HCT116 (cell line): ENCODE results near the gene PLA2G2E. TPM values are rescaled to one million over a fixed set of nuclear protein-coding genes. Genes with fewer than 3 reads are reported as not detected.

ENCODE experiments used
- ATAC-seq: fragments of 200-7000 bp; cut with Tn5 transposase; 2 replicates; pipeline ENCODE4 v1.9.1; 2020; ENCODE audit warnings: mild to moderate bottlenecking, moderate library complexity
- BruUV-seq: library from RNA; stranded (reverse); fragments of 400-500 nt; replicated peaks from 2 replicates; lab custom pipeline; 2021; lab: Mats Ljungman, UMichigan
- CTCF ChIA-PET: fragments of 300-600 bp; sonication (Branson Sonifier 250); formaldehyde crosslinking; loops from one replicate; lab custom pipeline; 2021; ENCODE audit warnings: antibody characterized with exemption; lab: Charles Lee
- POLR2A ChIA-PET: fragments of 300-600, 350-600 bp; sonication (Branson Sonifier 250); formaldehyde crosslinking; loops from one replicate; lab custom pipeline; 2021; ENCODE audit warnings: antibody characterized with exemption; lab: Charles Lee
- RAD21 ChIA-PET, 2 experiments: fragments of 300-600 bp; sonication (Branson Sonifier 250); formaldehyde crosslinking; loops; one replicate each; lab custom pipeline; 2023; ENCODE audit warnings: low total read pairs in 2 of 2; ENCODE audit not compliant: uncharacterized antibody in 2 of 2, unreplicated experiment in 2 of 2, low non-redundant PET in 1 of 2; lab: Charles Lee
- DNase-seq: peaks from one replicate; pipeline ENCODE4 v3.0.0-alpha.2; 2010; ENCODE audit warnings: low read depth, low spot score
- H2AFZ ChIP-seq: fragments of 200-600 bp; shearing (Covaris generic), sonication (generic); 2 replicates; pipeline ENCODE4 v1.6.1; 2017; ENCODE audit warnings: low read depth, mixed run types, mixed read lengths, antibody characterized with exemption, low read length; ENCODE audit not compliant: poor library complexity, severe bottlenecking
- H3K27ac ChIP-seq: 2 replicates; pipeline ENCODE4 v1.5.1; 2012; ENCODE audit warnings: low read depth, low read length
- H3K27me3 ChIP-seq: fragments of 200-600 bp; sonication (generic); 2 replicates; pipeline ENCODE4 v1.6.1; 2016; ENCODE audit warnings: mixed run types, low read length, mixed read lengths; ENCODE audit not compliant: insufficient read depth
- H3K36me3 ChIP-seq, 2 experiments: fragments of 200-500 bp in 1 of 2; fragments of 200-600 bp in 1 of 2; sonication (Bioruptor generic) in 1 of 2; sonication (generic) in 1 of 2; 2 replicates each; pipeline versions ENCODE4 v1.5.1 to v1.6.1; 2014 to 2016; ENCODE audit warnings: low read length in 2 of 2, inconsistent platforms in 1 of 2, mixed read lengths in 1 of 2, mixed run types in 1 of 2; ENCODE audit not compliant: insufficient read depth in 2 of 2, control insufficient read depth in 1 of 2
- H3K4me1 ChIP-seq, 2 experiments: fragments of 200-600 bp in 1 of 2; sonication (generic) in 1 of 2; 2 replicates each; pipeline versions ENCODE4 v1.5.1 to v1.6.1; 2012 to 2017; ENCODE audit warnings: low read length in 2 of 2, inconsistent platforms in 1 of 2, mild to moderate bottlenecking in 1 of 2, mixed read lengths in 1 of 2, mixed run types in 1 of 2, moderate library complexity in 1 of 2; ENCODE audit not compliant: insufficient read depth in 2 of 2, control insufficient read depth in 1 of 2
- H3K4me2 ChIP-seq: fragments of 200-600 bp; sonication (generic); 2 replicates; pipeline ENCODE4 v1.6.1; 2017; ENCODE audit warnings: mixed run types, low read length, mixed read lengths
- H3K4me3 ChIP-seq, 2 experiments: fragments of 200-600 bp in 1 of 2; sonication (generic) in 1 of 2; replicated peaks in 1 of 2; 2 replicates each; pipeline ENCODE4 v1.5.1; 2011 to 2016; ENCODE audit warnings: low read length in 2 of 2, control low read depth in 1 of 2, low read depth in 1 of 2, mild to moderate bottlenecking in 1 of 2, mixed read lengths in 1 of 2, mixed run types in 1 of 2
- H3K79me2 ChIP-seq: fragments of 200-600 bp; sonication (generic); 2 replicates; pipeline ENCODE4 v1.6.1; 2017; ENCODE audit warnings: mild to moderate bottlenecking, mixed run types, low read length, moderate library complexity, mixed read lengths; ENCODE audit not compliant: insufficient read depth
- H3K9ac ChIP-seq: fragments of 200-600 bp; sonication (generic); 2 replicates; pipeline ENCODE4 v1.6.1; 2016; ENCODE audit warnings: low read length, mixed read lengths
- H3K9me2 ChIP-seq: fragments of 200-600 bp; sonication (generic), shearing (Covaris generic); 2 replicates; pipeline ENCODE4 v1.6.1; 2017; ENCODE audit warnings: mixed run types, mild to moderate bottlenecking, moderate library complexity; ENCODE audit not compliant: insufficient read depth
- H3K9me3 ChIP-seq, 2 experiments: fragments of 200-500 bp in 1 of 2; fragments of 200-600 bp in 1 of 2; sonication (Bioruptor generic) in 1 of 2; sonication (generic) in 1 of 2; 2 replicates each; pipeline ENCODE4 v1.6.1; 2014 to 2017; ENCODE audit warnings: low read length in 2 of 2, mixed read lengths in 2 of 2, inconsistent platforms in 1 of 2, low read depth in 1 of 2, mild to moderate bottlenecking in 1 of 2, mixed run types in 1 of 2, moderate library complexity in 1 of 2; ENCODE audit not compliant: control insufficient read depth in 1 of 2, insufficient read depth in 1 of 2
- H4K20me1 ChIP-seq: fragments of 200-600 bp; sonication (generic), shearing (Covaris generic); 2 replicates; pipeline ENCODE4 v1.6.1; 2017; ENCODE audit warnings: mixed run types, mild to moderate bottlenecking, moderate library complexity; ENCODE audit not compliant: insufficient read depth
- CBX3 ChIP-seq: IDR thresholded peaks from 2 replicates; pipeline ENCODE4 v1.6.1; 2012; ENCODE audit warnings: low read depth
- CEBPB ChIP-seq: IDR thresholded peaks from 2 replicates; pipeline ENCODE4 v1.6.1; 2012; ENCODE audit warnings: low read depth
- ELF1 ChIP-seq: IDR thresholded peaks from 2 replicates; pipeline ENCODE4 v1.6.1; 2012; ENCODE audit warnings: low read depth, borderline replicate concordance
- EZH2 ChIP-seq: fragments of 200-600 bp; sonication (generic); IDR thresholded peaks from 2 replicates; pipeline ENCODE4 v1.6.1; 2017; ENCODE audit warnings: antibody characterized with exemption, mixed run types
- EZH2phosphoT487 ChIP-seq: fragments of 200-600 bp; IDR thresholded peaks from 2 replicates; pipeline ENCODE4 v1.6.1; 2018; ENCODE audit warnings: antibody characterized with exemption, borderline replicate concordance
- JUND ChIP-seq: IDR thresholded peaks from 2 replicates; pipeline ENCODE4 v1.6.1; 2012
- POLR2A ChIP-seq: IDR thresholded peaks from 2 replicates; pipeline ENCODE4 v1.7.0; 2011; ENCODE audit warnings: borderline replicate concordance; ENCODE audit not compliant: insufficient read depth, insufficient read length; ENCODE audit errors: extremely low read depth
- RAD21 ChIP-seq: IDR thresholded peaks from 2 replicates; pipeline ENCODE4 v1.6.1; 2012; ENCODE audit warnings: low read depth, mild to moderate bottlenecking
- SIN3A ChIP-seq: IDR thresholded peaks from 2 replicates; pipeline ENCODE4 v1.6.1; 2012; ENCODE audit warnings: low read depth
- SP1 ChIP-seq: IDR thresholded peaks from 2 replicates; pipeline ENCODE4 v1.6.1; 2012; ENCODE audit warnings: low read depth
- SRF ChIP-seq: IDR thresholded peaks from 2 replicates; pipeline ENCODE4 v1.6.1; 2012; ENCODE audit warnings: low read depth
- ZNF274 ChIP-seq: fragments of 200-500 bp; sonication (Bioruptor generic); IDR thresholded peaks from 2 replicates; pipeline ENCODE4 v1.6.1; 2014; ENCODE audit warnings: mild to moderate bottlenecking, low read depth, low read length, inconsistent platforms
- intact Hi-C: fragments of 100-400 bp; cut with micrococcal nuclease; formaldehyde crosslinking; loops from 2 replicates; pipeline ENCODE4 v1.10.0; 2022
- total RNA-seq: library from RNA; stranded (reverse); gene quantifications from one replicate; pipeline ENCODE4 v1.2.1, GENCODE V29; 2021; ENCODE audit not compliant: unreplicated experiment
- TF ChIP-seq, protein P1 (sequence below), 3 experiments: fragments of 200-600 bp in 1 of 3; sonication (generic) in 1 of 3; IDR thresholded peaks in 2 of 3; conservative IDR thresholded peaks in 1 of 3; 2 replicates each; pipeline ENCODE4 v1.5.1; 2012 to 2017; ENCODE audit warnings: low read depth in 2 of 3, low read length in 2 of 3, antibody characterized with exemption in 1 of 3, borderline replicate concordance in 1 of 3, control low read depth in 1 of 3, mild to moderate bottlenecking in 1 of 3, mixed read lengths in 1 of 3, mixed run types in 1 of 3, moderate library complexity in 1 of 3; ENCODE audit not compliant: insufficient read depth in 1 of 3
- TF ChIP-seq, protein P2 (sequence below): IDR thresholded peaks from 2 replicates; pipeline ENCODE4 v1.6.1; 2011; ENCODE audit warnings: mild to moderate bottlenecking, low read length, moderate library complexity; ENCODE audit not compliant: insufficient replicate concordance; ENCODE audit errors: extremely low read depth
- TF ChIP-seq, protein P3 (sequence below): IDR thresholded peaks from 2 replicates; pipeline ENCODE4 v1.6.1; 2012
- TF ChIP-seq, protein P4 (sequence below): IDR thresholded peaks from 2 replicates; pipeline ENCODE4 v1.6.1; 2012; ENCODE audit warnings: low read depth

PLA2G2E gene
- total RNA-seq, 1 experiment from 2014 or later, result not detected

DNA sequence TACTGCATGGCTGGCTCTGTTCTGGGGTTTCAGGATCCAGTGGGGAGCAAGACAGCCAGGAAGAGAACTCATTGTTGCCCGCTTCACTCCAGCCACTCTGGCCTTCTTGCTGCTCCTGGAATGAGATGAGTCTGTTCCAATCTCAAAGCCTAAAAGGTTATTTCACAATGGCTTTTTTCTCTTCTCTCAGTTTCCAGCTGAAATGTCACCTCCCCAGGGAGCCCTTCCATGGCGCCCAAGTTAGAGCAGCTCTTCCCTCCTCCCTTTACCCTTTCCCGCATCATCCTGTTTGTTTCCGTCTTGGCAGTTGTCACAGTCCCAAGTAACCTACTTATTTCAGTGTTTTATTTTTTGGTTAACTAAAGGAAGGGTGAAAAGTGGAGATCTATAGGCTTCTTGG, 40.2 kb upstream of the PLA2G2E start:
- no peak for ATAC-seq
- Histone ChIP-seq H2AFZ (no peak overlapping the region), H3K36me3 (no peaks in the 10 kb centered on the region), H3K4me1 (no peaks in the 10 kb centered on the region), H3K9me3 (no peaks in the 10 kb centered on the region), H4K20me1 (no peaks in the 10 kb centered on the region), H3K79me2 (no peaks in the 10 kb centered on the region), H3K27ac (no peak overlapping the region), H3K27me3 (peaks cover 13% of the 10 kb centered on the region; the same call in 1 of the 2 replicates), H3K9ac (no peak overlapping the region), H3K9me2 (no peaks in the 10 kb centered on the region), H3K4me2 (no peak overlapping the region), H3K4me3 (no peak overlapping the region)
- intact Hi-C loops, result no loop called here
- POLR2A ChIA-PET, result no interaction called here
- RAD21 ChIA-PET, result no interaction called here
- no TSS peak for BruUV-seq
- CTCF ChIA-PET, result no interaction called here
- TF ChIP-seq, protein P1, sequence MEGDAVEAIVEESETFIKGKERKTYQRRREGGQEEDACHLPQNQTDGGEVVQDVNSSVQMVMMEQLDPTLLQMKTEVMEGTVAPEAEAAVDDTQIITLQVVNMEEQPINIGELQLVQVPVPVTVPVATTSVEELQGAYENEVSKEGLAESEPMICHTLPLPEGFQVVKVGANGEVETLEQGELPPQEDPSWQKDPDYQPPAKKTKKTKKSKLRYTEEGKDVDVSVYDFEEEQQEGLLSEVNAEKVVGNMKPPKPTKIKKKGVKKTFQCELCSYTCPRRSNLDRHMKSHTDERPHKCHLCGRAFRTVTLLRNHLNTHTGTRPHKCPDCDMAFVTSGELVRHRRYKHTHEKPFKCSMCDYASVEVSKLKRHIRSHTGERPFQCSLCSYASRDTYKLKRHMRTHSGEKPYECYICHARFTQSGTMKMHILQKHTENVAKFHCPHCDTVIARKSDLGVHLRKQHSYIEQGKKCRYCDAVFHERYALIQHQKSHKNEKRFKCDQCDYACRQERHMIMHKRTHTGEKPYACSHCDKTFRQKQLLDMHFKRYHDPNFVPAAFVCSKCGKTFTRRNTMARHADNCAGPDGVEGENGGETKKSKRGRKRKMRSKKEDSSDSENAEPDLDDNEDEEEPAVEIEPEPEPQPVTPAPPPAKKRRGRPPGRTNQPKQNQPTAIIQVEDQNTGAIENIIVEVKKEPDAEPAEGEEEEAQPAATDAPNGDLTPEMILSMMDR (IDR thresholded peaks at IDR 0.05 in 2 of 3, conservative IDR thresholded peaks at IDR 0.05 in 1 of 3; ENCODE audit: borderline replicate concordance in 1 of 3, insufficient read depth in 1 of 3, low read depth in 2 of 3, low read length in 2 of 3), result no peak
- TF ChIP-seq, protein P2, sequence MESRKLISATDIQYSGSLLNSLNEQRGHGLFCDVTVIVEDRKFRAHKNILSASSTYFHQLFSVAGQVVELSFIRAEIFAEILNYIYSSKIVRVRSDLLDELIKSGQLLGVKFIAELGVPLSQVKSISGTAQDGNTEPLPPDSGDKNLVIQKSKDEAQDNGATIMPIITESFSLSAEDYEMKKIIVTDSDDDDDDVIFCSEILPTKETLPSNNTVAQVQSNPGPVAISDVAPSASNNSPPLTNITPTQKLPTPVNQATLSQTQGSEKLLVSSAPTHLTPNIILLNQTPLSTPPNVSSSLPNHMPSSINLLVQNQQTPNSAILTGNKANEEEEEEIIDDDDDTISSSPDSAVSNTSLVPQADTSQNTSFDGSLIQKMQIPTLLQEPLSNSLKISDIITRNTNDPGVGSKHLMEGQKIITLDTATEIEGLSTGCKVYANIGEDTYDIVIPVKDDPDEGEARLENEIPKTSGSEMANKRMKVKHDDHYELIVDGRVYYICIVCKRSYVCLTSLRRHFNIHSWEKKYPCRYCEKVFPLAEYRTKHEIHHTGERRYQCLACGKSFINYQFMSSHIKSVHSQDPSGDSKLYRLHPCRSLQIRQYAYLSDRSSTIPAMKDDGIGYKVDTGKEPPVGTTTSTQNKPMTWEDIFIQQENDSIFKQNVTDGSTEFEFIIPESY, result no peak
- TF ChIP-seq SIN3A (no peak), CBX3 (no peak), CEBPB (no peak), ELF1 (no peak), SP1 (no peak), JUND (no peak), ZNF274 (no peak), RAD21 (no peak), SRF (no peak), EZH2 (no peak), EZH2phosphoT487 (no peak), POLR2A (no peak)
- TF ChIP-seq, protein P3, sequence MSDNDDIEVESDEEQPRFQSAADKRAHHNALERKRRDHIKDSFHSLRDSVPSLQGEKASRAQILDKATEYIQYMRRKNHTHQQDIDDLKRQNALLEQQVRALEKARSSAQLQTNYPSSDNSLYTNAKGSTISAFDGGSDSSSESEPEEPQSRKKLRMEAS, result no peak
- TF ChIP-seq, protein P4, sequence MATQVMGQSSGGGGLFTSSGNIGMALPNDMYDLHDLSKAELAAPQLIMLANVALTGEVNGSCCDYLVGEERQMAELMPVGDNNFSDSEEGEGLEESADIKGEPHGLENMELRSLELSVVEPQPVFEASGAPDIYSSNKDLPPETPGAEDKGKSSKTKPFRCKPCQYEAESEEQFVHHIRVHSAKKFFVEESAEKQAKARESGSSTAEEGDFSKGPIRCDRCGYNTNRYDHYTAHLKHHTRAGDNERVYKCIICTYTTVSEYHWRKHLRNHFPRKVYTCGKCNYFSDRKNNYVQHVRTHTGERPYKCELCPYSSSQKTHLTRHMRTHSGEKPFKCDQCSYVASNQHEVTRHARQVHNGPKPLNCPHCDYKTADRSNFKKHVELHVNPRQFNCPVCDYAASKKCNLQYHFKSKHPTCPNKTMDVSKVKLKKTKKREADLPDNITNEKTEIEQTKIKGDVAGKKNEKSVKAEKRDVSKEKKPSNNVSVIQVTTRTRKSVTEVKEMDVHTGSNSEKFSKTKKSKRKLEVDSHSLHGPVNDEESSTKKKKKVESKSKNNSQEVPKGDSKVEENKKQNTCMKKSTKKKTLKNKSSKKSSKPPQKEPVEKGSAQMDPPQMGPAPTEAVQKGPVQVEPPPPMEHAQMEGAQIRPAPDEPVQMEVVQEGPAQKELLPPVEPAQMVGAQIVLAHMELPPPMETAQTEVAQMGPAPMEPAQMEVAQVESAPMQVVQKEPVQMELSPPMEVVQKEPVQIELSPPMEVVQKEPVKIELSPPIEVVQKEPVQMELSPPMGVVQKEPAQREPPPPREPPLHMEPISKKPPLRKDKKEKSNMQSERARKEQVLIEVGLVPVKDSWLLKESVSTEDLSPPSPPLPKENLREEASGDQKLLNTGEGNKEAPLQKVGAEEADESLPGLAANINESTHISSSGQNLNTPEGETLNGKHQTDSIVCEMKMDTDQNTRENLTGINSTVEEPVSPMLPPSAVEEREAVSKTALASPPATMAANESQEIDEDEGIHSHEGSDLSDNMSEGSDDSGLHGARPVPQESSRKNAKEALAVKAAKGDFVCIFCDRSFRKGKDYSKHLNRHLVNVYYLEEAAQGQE, result no peak
- TF ChIP-seq, all 23 proteins: peak for 0
- no peak for DNase-seq
